ENCODE measurements around the gene CIRBP.
A peak's percentile ranks its signal among the peaks of the same experiment; 100 is the strongest.

CIRBP gene

GRCh38 chr19:1255186-1256161, 13.7 kb upstream of the CIRBP start:
- no peak for DNase-seq (ENCODE audit: low read depth in 2 of 2)

GRCh38 chr19:1256646-1257474, 12.3 kb upstream of the CIRBP start:
- DNase-seq (ENCODE audit: low read depth in 2 of 2) = no peak

GRCh38 chr19:1257475-1258162, 11.5 kb upstream of the CIRBP start:
- no peak for DNase-seq (ENCODE audit: low read depth in 2 of 2)

- DNase-seq (ENCODE audit: low read depth in 2 of 2) = no peak
These were observed 11.0 kb upstream of the CIRBP start for GRCh38 chr19:1258163-1258492.

DNA sequence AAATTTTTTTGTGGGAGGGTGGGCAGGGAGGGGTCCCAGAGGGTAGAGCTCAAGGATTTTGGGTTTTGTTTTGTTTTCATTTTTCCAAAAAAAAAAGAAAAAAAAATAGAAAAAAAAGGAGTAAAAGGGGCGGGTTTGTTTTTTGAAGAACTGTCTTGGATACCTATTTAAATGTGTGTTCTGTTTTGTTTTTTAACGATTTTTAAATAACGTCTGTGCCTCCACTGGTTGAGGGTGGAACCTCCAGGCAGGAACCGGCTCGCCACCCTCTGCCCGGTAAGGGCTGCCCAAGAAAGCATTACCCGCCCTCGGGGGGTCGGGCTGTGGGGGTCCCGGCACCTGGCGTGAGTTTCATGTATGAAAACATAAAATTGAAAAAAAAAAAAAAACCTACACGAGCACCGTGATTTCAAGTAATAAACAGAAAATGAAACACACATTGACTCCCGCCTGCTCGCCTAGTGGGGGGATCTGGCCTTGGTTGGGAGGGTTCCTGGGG, 10.4 kb upstream of the CIRBP start:
- DNase-seq (ENCODE audit: low read depth in 2 of 2) = no peak

- peak in 1 of 2 donors; percentile 72 for DNase-seq (ENCODE audit: low read depth in 2 of 2)
These were observed 9.8 kb upstream of the CIRBP start for GRCh38 chr19:1259206-1259875.

DNA sequence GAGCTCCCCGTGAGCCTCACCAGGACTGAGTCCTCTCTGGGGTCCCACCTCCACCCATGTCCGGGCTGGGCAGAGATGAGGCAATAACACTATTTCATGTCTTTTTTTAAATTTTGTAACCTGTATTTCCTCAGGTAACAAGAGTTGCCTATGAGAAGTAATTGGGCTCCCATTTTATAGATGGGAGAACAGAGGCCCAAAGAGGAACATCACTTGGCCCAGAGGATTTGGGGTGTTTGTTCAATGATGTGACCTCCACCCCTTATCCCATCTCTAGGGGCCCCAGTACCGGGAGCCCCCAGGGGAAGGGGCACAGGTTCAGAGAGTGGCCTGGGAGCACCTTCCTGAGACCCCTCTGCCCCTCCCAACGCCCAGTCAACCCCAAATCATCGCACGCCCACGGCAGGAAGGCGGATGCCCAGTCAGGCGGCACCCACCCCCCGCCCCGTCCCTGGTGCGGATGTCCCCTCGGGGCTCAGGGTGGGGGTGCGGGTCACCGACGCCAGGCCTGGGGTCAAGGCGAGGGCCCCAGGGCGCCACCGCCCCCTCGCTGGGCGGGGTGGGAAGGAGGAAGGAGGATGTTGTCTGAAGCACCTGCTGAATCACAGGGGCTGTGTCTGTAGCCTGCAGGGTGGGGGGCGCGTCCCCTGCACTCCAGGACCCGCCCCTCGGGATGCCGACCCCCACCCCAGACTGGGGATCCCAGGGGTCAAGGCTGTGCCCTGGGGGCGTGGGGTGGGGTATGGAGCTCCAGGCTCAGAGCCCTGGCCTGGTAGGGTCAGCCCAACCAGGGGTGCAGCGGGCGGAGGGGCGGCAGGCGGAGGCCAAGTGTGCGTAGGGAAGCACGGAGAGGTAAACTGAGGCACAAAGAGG, 9.0 kb upstream of the CIRBP start:
- no peak for DNase-seq (ENCODE audit: low read depth in 2 of 2)

GRCh38 chr19:1260749-1261537, 8.2 kb upstream of the CIRBP start:
- peak; percentile 94 to 97 for DNase-seq (ENCODE audit: low read depth in 2 of 2)

- DNase-seq (ENCODE audit: low read depth in 2 of 2) = no peak
These were observed 7.7 kb upstream of the CIRBP start for GRCh38 chr19:1261538-1261797.

- DNase-seq (ENCODE audit: low read depth in 2 of 2) = no peak
These were observed 7.1 kb upstream of the CIRBP start for GRCh38 chr19:1261798-1262622.

DNA sequence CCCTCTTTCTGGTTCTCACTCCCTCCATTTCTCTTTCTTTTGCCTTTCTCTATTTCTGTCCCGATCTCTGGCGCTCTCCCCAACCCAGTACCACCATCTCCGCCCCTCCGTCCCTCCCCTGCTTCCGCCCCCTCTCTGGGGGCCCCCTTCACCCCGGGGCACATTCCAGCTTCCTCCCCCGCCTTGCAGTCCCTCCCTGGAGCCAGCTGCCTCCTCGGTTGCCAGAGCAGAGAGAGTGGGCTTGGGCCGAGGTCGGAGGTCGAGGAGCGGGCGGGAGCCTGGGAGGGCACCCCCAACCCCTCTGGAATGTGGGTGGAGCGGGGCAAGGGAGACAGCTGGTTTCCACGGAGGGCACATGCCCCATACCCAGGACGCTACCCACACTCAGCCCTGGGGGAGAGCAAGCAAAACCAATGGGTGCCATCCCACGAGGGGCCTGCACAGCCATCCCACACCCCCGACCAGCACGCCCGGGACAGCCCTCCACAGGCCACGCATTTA, 6.5 kb upstream of the CIRBP start:
- DNase-seq (ENCODE audit: low read depth in 2 of 2) = no peak

DNA sequence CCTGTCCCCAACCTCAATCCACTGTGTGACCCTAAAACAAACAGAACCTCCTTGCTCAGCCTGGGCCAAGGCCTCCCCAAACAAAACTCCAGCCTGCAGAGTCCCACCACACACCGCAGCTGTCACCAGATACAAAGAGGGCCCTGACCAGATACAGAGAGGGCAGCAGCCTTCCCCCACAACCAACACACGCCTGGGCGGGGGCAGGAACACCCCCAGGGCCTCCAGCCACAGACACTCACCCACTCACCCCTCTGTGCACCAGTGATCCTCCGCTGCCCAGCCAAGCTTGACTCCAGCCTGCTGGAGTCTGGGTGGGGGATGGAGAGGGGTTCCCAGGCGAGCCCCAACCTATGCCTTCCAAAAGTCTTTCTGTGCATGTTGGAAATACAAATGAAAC, 5.9 kb upstream of the CIRBP start:
- DNase-seq (ENCODE audit: low read depth in 2 of 2) = no peak

GRCh38 chr19:1264801-1265614, 4.1 kb upstream of the CIRBP start:
- no peak for DNase-seq (ENCODE audit: low read depth in 2 of 2)

- no peak for DNase-seq (ENCODE audit: low read depth in 2 of 2)
These were observed 3.5 kb upstream of the CIRBP start for GRCh38 chr19:1265615-1266128.

DNA sequence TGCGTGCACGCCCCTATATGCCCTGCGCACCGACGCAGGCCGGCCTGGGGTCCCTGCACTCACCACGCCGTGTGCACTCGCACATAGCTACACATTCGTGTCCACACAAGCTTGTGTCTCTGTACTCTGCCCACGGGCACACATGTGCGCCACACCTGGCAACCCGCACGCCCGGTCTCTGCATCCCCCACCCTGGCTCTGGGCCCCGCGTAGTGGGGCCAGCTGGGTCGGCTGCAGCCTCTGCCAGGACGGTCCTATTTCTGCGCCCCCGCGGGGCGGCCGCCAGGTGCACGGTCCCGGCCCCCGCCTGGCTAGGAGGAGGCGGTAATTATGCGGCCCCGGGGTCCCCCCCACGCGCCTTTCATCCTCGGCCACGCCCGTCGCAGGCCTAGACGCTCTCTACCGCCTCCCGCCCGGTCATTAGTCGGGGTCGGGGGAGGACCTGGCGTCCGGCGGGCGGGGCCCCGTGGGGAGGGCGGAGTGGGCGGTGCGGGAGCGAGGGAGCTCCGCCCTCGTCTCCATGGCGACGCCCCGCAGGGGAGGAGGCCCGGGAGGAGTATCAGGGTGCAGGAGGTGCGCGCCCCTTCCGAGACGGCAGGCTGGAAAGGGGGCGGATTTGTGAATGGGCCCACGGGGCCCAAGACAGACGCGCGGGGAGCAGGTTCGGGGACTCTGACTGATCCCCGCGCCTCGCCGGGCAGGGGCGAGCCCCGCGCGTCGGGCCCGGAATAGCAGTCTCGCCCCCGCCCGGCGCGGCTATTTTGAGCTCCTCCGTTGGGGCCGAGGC, 2.8 kb upstream of the CIRBP start:
- peak; percentile 85 for DNase-seq (ENCODE audit: low read depth in 2 of 2)

DNA sequence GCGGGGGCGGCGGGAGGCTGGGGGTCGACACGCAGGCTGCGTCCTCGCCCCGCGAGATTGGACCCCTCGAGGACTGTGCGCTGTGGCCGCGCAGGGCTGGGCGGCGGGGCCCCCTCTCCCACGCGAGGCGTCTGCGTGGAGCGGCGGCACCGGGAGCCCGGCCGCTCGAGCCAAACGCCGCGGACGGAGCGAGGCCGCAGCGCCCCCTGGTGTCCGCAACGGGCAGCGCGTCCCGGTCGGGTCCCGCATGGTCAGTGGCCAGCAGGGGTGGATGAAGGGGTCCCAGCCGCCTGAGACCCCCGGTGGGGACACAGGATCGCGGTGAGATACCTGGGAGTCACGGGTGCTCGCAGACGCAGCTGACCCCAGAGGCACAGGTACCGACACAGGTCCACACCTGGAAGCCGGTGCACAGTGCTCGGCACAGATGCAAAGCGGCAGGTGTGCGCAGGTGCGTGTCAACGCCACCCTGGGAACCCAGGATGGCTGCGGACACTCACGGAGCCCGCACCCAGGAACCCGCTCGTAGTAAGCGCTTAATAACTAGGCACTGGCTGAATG, 2.1 kb upstream of the CIRBP start:
- peak; percentile 64 to 67 for DNase-seq (ENCODE audit: low read depth in 2 of 2)
